GM23338 (cell line): Measurements from ENCODE around the gene VASN.

Experiments used
- EZH2 ChIP-seq: fragments of 200-600 bp; sonication (generic); IDR thresholded peaks from one replicate; pipeline ENCODE4 v1.8.0; 2017; ENCODE audit warnings: antibody characterized with exemption, mild to moderate bottlenecking, low read depth; ENCODE audit not compliant: unreplicated experiment
- TF ChIP-seq, protein P1 (sequence below), 2 experiments: fragments of 200-600 bp in 1 of 2; sonication (generic) in 1 of 2; conservative IDR thresholded peaks; 2 replicates each; pipeline versions ENCODE4 v1.5.1 to v1.6.1; 2016 to 2017; ENCODE audit warnings: antibody characterized with exemption in 2 of 2, low read depth in 2 of 2, mild to moderate bottlenecking in 2 of 2, moderate library complexity in 1 of 2

DNA sequence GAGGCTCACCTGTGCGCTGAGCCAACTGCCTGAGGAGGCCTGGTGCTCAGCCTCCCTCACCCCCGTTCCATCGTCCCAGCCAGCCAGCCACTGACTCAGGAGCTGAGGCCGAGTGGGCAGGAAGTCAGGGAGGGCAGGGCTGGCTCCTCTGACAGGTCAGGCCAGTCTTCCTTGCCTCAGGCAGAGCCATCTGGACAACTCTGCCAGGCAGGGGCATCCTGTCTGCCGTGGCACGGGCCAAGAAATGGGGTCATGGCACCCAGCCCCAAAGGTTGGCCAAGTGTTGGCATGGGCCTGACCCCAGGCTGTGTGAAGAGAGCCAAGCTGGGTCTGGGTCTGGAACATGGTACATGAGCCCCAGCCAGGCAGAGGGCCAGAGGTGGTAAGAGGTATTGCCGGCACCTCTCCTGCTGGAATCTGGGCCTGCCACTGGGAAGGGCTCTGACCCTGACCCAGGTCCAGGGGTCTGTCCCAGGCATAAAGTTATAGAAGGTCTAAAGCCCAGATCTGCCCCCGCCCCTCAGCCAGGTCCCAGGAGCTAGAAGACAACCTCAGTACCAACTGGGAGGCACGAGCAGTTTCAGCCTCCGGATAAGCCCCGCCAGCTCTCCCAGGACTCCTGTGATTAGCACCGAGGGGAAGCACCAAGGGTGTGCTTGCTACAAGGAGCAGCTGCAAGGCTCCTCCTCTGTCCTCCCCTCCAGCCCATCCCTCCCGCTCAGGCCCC, 2.5 kb upstream of the VASN start:
- TF ChIP-seq, protein P1, sequence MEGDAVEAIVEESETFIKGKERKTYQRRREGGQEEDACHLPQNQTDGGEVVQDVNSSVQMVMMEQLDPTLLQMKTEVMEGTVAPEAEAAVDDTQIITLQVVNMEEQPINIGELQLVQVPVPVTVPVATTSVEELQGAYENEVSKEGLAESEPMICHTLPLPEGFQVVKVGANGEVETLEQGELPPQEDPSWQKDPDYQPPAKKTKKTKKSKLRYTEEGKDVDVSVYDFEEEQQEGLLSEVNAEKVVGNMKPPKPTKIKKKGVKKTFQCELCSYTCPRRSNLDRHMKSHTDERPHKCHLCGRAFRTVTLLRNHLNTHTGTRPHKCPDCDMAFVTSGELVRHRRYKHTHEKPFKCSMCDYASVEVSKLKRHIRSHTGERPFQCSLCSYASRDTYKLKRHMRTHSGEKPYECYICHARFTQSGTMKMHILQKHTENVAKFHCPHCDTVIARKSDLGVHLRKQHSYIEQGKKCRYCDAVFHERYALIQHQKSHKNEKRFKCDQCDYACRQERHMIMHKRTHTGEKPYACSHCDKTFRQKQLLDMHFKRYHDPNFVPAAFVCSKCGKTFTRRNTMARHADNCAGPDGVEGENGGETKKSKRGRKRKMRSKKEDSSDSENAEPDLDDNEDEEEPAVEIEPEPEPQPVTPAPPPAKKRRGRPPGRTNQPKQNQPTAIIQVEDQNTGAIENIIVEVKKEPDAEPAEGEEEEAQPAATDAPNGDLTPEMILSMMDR (conservative IDR thresholded peaks at IDR 0.05; ENCODE audit: low read depth in 2 of 2), result no peak
- TF ChIP-seq EZH2, result no peak
